Skeletal muscle satellite cell (primary cell): ENCODE results near the gene TNFAIP8.
A peak's percentile ranks its signal among the peaks of the same experiment; 100 is the strongest.
"Not testable (repeated sequence)": the region's sequence is repeated elsewhere in the genome, so short reads cannot be mapped to it uniquely, and the experiment has no call there.

Experiments used
- H3K27me3 ChIP-seq: 2 replicates; pipeline ENCODE4 v1.7.0; 2013; ENCODE audit warnings: low read length; ENCODE audit not compliant: control insufficient read depth, insufficient read depth
- H3K36me3 ChIP-seq: 2 replicates; pipeline ENCODE4 v1.7.0; 2013; ENCODE audit warnings: mild to moderate bottlenecking, control low read depth, low read length; ENCODE audit not compliant: insufficient read depth
- H3K4me1 ChIP-seq: 2 replicates; pipeline ENCODE4 v1.7.0; 2013; ENCODE audit warnings: low read length; ENCODE audit not compliant: control insufficient read depth, insufficient read depth
- H3K4me2 ChIP-seq: 2 replicates; pipeline ENCODE4 v1.7.0; 2013; ENCODE audit warnings: mild to moderate bottlenecking, low read length
- H3K4me3 ChIP-seq: 2 replicates; pipeline ENCODE4 v1.7.0; 2013; ENCODE audit warnings: low read length
- H3K9ac ChIP-seq: 2 replicates; pipeline ENCODE4 v1.7.0; 2013; ENCODE audit warnings: mild to moderate bottlenecking, low read depth, low read length, moderate library complexity
- H3K9me3 ChIP-seq: replicated peaks from 2 replicates; pipeline ENCODE4 v1.7.0; 2013; ENCODE audit warnings: mild to moderate bottlenecking, control low read depth, low read length

The TNFAIP8 gene

GRCh38 chr5:119402555-119402954 lies 46.7 kb downstream of the TNFAIP8 start:
- no peak overlapping the region for H3K9ac ChIP-seq
- peaks cover 28% of the 10 kb centered on the region for H3K4me1 ChIP-seq
- no peak overlapping the region for H3K4me2 ChIP-seq
- peaks cover 5% of the 10 kb centered on the region for H3K27me3 ChIP-seq
- no peak overlapping the region for H3K4me3 ChIP-seq
- no peaks in the 10 kb centered on the region for H3K36me3 ChIP-seq
- H3K9me3 ChIP-seq = no peaks in the 10 kb centered on the region

- Histone ChIP-seq H3K4me3 (no peak overlapping the region), H3K4me1 (peaks cover 15% of the 10 kb centered on the region), H3K9me3 (no peaks in the 10 kb centered on the region), H3K4me2 (no peak overlapping the region), H3K9ac (no peak overlapping the region), H3K36me3 (no peaks in the 10 kb centered on the region), H3K27me3 (peaks cover 5% of the 10 kb centered on the region)
These were observed 48.2 kb downstream of the TNFAIP8 start for GRCh38 chr5:119404033-119404432.

DNA sequence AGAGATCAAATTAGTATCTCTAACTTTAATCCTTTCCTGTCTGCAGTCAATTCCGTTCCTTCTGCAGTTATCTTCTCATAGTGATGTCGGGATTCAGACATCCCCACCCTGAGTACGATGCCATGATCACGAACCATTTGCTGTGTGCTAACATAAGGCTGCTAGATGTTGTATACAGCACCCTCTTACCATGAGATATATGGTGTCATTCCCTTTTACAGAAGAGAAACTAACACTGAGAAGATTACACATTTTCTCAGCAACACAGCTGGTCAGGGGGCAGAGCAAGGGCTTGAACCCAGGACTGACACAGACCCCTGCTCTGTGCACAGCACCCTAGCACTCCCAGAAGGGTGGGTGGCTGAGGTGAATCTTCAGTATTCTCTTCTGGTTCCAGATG lies 49.6 kb downstream of the TNFAIP8 start:
- H3K4me2 ChIP-seq = no peak overlapping the region
- H3K27me3 ChIP-seq = peaks cover 5% of the 10 kb centered on the region
- no peaks in the 10 kb centered on the region for H3K9me3 ChIP-seq
- H3K4me1 ChIP-seq = peaks cover under 1% of the 10 kb centered on the region
- no peaks in the 10 kb centered on the region for H3K36me3 ChIP-seq
- H3K4me3 ChIP-seq = no peak overlapping the region
- H3K9ac ChIP-seq = no peak overlapping the region

DNA sequence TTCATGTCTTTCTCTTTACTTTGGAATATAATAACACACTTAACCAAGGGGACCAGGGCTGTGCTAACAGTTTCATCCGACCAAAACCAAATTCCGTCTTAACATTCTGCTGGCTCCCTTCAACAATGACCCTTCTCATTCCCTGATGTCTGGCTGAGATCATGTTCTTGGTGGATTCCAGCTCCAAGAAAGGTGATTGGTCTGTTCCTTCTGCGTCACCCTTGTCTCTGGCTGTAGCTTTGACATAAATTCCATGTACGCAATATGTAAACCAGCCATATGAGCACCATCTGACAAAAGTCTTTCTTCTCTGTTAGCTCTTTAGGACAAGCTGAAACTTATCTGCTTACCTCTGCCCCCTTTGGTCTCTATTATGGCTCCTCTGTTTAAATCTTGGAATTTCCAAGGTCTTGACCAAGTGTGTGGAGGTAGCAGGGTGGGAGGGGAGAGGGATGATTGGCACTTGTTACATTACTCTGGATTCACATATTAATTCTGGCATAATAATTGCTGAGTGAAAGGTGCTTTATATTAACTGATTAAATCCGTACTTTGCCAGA lies 50.8 kb downstream of the TNFAIP8 start:
- H3K9me3 ChIP-seq = no peaks in the 10 kb centered on the region
- H3K36me3 ChIP-seq = no peaks in the 10 kb centered on the region
- no peak overlapping the region for H3K9ac ChIP-seq
- H3K4me2 ChIP-seq = no peak overlapping the region
- H3K4me1 ChIP-seq = peaks cover 8% of the 10 kb centered on the region
- no peak overlapping the region for H3K4me3 ChIP-seq
- peaks cover 5% of the 10 kb centered on the region for H3K27me3 ChIP-seq

- H3K4me1 ChIP-seq = peaks cover 8% of the 10 kb centered on the region
- H3K9me3 ChIP-seq = no peaks in the 10 kb centered on the region
- no peaks in the 10 kb centered on the region for H3K36me3 ChIP-seq
- no peak overlapping the region for H3K4me2 ChIP-seq
- peaks cover 5% of the 10 kb centered on the region for H3K27me3 ChIP-seq
- no peak overlapping the region for H3K9ac ChIP-seq
- no peak overlapping the region for H3K4me3 ChIP-seq
These were observed 53.5 kb downstream of the TNFAIP8 start for GRCh38 chr5:119409235-119409815.

DNA sequence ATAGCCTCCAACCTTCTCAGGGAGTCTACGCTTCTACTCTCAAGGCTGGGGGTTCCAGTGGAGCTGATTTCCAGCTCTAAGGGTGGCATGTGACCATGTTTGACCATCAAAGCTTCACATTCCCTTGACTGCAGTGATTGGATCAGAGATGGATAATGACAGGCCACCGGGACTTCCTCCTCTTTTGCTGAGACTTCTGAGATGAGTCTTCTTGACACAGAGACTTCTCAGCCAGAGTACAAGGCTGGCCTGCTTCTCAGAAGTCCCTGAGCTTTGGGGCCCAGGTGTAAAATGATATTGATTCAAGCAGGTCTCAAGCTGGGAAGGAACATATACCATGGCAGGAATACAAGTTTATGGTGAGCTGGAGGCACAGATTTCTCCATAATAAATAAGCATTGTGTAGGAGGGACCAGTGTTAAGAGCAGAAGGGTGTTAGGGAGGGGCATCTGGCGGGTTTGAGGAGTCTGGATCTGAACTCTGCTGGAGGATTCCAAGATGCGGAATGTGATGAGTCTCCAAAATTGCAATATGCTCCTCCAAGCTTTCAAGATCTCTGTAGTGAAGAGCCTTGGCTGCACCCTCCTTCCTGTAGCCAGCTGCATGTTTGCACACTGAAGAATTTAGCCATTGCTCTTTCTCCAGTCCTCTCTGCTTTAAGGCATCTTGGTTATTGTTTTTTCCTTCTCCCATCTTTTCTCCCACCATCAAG lies 54.8 kb downstream of the TNFAIP8 start:
- Histone ChIP-seq H3K27me3 (peaks cover 5% of the 10 kb centered on the region), H3K4me3 (no peak overlapping the region), H3K36me3 (no peaks in the 10 kb centered on the region), H3K4me2 (peak overlapping the region; percentile 85), H3K4me1 (peaks cover 8% of the 10 kb centered on the region), H3K9me3 (no peaks in the 10 kb centered on the region), H3K9ac (no peak overlapping the region)

- peaks cover 3% of the 10 kb centered on the region for H3K27me3 ChIP-seq
- no peaks in the 10 kb centered on the region for H3K9me3 ChIP-seq
- H3K9ac ChIP-seq = peak overlapping the region; percentile 84
- no peaks in the 10 kb centered on the region for H3K36me3 ChIP-seq
- H3K4me2 ChIP-seq = peak overlapping the region; percentile 85
- peak overlapping the region; percentile 74 for H3K4me3 ChIP-seq
- H3K4me1 ChIP-seq = peaks cover 8% of the 10 kb centered on the region
These were observed 55.8 kb downstream of the TNFAIP8 start for GRCh38 chr5:119411361-119412278.

- Histone ChIP-seq H3K36me3 (no peaks in the 10 kb centered on the region), H3K27me3 (no peaks in the 10 kb centered on the region), H3K9me3 (no peaks in the 10 kb centered on the region), H3K4me3 (peak overlapping the region; percentile 74), H3K4me2 (peak overlapping the region; percentile 85), H3K4me1 (peaks cover 8% of the 10 kb centered on the region), H3K9ac (no peak overlapping the region)
These were observed 56.7 kb downstream of the TNFAIP8 start for GRCh38 chr5:119412279-119413227.

GRCh38 chr5:119414124-119414734 lies 58.4 kb downstream of the TNFAIP8 start:
- not testable (repeated sequence) for H3K4me3 ChIP-seq, H3K36me3 ChIP-seq, H3K4me2 ChIP-seq, H3K9me3 ChIP-seq, H3K27me3 ChIP-seq, H3K4me1 ChIP-seq, H3K9ac ChIP-seq

DNA sequence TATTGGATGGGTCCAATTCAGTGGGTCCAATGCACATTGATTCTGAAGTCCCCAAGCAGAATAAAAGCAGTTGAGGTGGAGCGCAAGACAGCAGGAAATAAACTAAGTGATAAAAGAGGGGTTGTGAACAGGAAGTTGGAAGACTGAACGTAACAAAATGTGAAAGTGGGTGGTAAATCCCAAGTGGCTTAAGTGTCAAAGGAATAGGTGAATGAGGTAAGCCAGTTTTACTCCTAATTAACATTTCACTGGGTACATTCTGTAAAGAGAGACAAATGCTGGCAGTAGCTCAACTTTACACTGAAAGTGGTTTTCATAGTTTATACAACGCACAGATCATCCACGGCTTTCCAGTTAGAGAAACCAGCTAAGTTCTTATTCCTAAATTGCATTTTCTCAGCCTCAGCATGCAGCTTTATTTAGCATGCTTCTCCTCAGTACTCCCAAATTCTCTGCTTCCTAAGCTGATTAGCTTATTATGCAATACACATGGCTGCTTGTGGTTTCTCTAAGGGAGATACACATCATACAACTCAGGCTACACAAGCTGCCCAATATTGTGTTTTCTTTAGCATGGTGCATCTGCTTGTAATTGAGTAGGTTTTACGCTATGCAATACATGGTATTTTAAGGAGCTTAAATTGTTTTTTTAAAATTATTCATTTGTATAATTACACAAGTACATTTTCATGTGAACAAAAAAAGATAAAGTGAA lies 62.2 kb downstream of the TNFAIP8 start:
- no peak overlapping the region for H3K4me2 ChIP-seq
- no peak overlapping the region for H3K4me3 ChIP-seq
- H3K36me3 ChIP-seq = no peaks in the 10 kb centered on the region
- H3K9ac ChIP-seq = no peak overlapping the region
- H3K27me3 ChIP-seq = no peaks in the 10 kb centered on the region
- H3K9me3 ChIP-seq = no peaks in the 10 kb centered on the region
- no peaks in the 10 kb centered on the region for H3K4me1 ChIP-seq
